AG08395 (cell line): ENCODE results near the gene LIN9.
"Not testable (repeated sequence)": the region's sequence is repeated elsewhere in the genome, so short reads cannot be mapped to it uniquely, and the experiment has no call there.

Experiments used
- DNase-seq: peaks from one replicate; pipeline ENCODE4 v3.0.0; 2012; ENCODE audit warnings: mixed read lengths, low spot score

The LIN9 gene

GRCh38 chr1:226308723-226309397, at the start of gene LIN9:
TSS of gene LIN9 (minus strand) at chr1:226309164. CDS start at chr1:226309139, 25 bp downstream.
- peak; percentile 89 for DNase-seq

- no peak for DNase-seq
Measured at GRCh38 chr1:226357416-226357815, 48.5 kb upstream of the LIN9 start.

GRCh38 chr1:226355669-226356551, 46.9 kb upstream of the LIN9 start:
- DNase-seq: no peak

GRCh38 chr1:226355016-226355415, 46.1 kb upstream of the LIN9 start:
- DNase-seq: no peak

- no peak for DNase-seq
Measured at GRCh38 chr1:226353698-226354525, 44.9 kb upstream of the LIN9 start.

- no peak for DNase-seq
Measured at GRCh38 chr1:226351709-226352108, 42.7 kb upstream of the LIN9 start.

- no peak for DNase-seq
Measured at GRCh38 chr1:226350519-226350865, 41.5 kb upstream of the LIN9 start.

- no peak for DNase-seq
Measured at GRCh38 chr1:226349801-226350518, 41.0 kb upstream of the LIN9 start.

GRCh38 chr1:226349081-226349480, 40.1 kb upstream of the LIN9 start:
- no peak for DNase-seq

GRCh38 chr1:226344441-226345259, 35.7 kb upstream of the LIN9 start:
- DNase-seq: no peak

GRCh38 chr1:226342656-226343055, 33.7 kb upstream of the LIN9 start:
- no peak for DNase-seq

GRCh38 chr1:226340111-226340510, 31.1 kb upstream of the LIN9 start:
- DNase-seq: not testable (repeated sequence)

- DNase-seq: no peak
Measured at GRCh38 chr1:226337276-226337875, 28.4 kb upstream of the LIN9 start.

- DNase-seq: no peak
Measured at GRCh38 chr1:226335661-226336060, 26.7 kb upstream of the LIN9 start.

GRCh38 chr1:226332947-226333346, 24.0 kb upstream of the LIN9 start:
- no peak for DNase-seq

GRCh38 chr1:226329237-226329636, 20.3 kb upstream of the LIN9 start:
- no peak for DNase-seq

- no peak for DNase-seq
Measured at GRCh38 chr1:226327761-226328162, 18.8 kb upstream of the LIN9 start.

GRCh38 chr1:226325178-226325577, 16.2 kb upstream of the LIN9 start:
- DNase-seq: no peak

GRCh38 chr1:226324479-226324878, 15.5 kb upstream of the LIN9 start:
- DNase-seq: no peak

- DNase-seq: no peak
Measured at GRCh38 chr1:226322986-226323385, 14.0 kb upstream of the LIN9 start.

GRCh38 chr1:226320930-226321329, 12.0 kb upstream of the LIN9 start:
- no peak for DNase-seq
